ENCODE data around the gene UEVLD.

GRCh38 chr11:18526521-18527296, 61.8 kb downstream of the UEVLD start, which contains the start of gene TSG101:
- TF ChIP-seq CTCF (conservative IDR thresholded peaks at IDR 0.05 in 1 of 2, IDR thresholded peaks at IDR 0.05 in 1 of 2; ENCODE audit: extremely low read depth in 1 of 2, insufficient read depth in 1 of 2, low read depth in 1 of 2, low read length in 2 of 2) (no peak), EZH2 (IDR thresholded peaks at IDR 0.05; ENCODE audit: borderline replicate concordance, low read length) (no peak)

Measured in mammary epithelial cell (primary cell).